Measurements from ENCODE around the gene LIN28B.
"Not testable (repeated sequence)": the region's sequence is repeated elsewhere in the genome, so short reads cannot be mapped to it uniquely, and the experiment has no call there.

The LIN28B gene

DNA sequence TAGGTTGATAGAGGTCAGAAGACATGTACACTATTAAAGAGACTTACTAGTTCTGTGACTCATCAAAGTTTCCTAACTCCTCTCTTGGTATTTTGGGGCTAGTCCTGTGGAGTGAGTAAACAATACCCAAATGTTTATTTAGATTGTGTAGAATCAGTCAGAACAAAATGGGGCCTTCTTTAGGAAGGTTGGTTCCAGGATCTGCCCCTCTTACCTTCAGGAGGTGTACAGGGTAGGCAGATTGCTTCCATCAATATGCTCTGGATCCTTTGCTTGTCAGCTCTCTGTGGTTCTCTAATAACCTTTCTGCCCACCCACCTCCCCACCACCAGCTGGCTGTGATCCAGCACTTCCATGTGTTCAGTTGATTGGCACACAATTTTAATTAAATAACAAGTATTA lies 115.9 kb downstream of the LIN28B start:
- DNase-seq, result no peak

- DNase-seq, result no peak
These were observed 118.3 kb downstream of the LIN28B start for GRCh38 chr6:105075210-105075609.

- not testable (repeated sequence) for DNase-seq
These were observed 119.5 kb downstream of the LIN28B start for GRCh38 chr6:105076418-105076817.

GRCh38 chr6:105077596-105078385 lies 120.9 kb downstream of the LIN28B start:
- no peak for DNase-seq

GRCh38 chr6:105078386-105078708 lies 121.4 kb downstream of the LIN28B start:
- no peak for DNase-seq

DNA sequence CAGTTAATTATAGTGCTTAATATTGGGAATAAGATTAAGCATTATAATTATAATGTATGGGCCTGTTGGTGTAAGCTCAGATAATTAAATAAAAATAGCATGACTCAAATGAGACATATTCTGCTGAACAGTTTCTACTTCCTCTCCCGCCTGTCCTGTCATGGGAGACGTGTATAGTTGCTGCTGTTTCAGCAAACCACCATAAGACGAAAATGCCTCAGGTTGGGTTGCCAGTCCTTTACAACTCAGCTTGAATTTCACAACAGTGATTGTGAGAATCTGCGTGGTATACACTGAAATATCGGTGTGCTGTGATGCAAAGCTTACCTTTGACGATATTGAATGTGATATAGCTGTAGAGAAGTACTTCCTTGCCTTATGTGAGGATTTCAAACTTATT lies 123.4 kb downstream of the LIN28B start:
- DNase-seq, result no peak

DNA sequence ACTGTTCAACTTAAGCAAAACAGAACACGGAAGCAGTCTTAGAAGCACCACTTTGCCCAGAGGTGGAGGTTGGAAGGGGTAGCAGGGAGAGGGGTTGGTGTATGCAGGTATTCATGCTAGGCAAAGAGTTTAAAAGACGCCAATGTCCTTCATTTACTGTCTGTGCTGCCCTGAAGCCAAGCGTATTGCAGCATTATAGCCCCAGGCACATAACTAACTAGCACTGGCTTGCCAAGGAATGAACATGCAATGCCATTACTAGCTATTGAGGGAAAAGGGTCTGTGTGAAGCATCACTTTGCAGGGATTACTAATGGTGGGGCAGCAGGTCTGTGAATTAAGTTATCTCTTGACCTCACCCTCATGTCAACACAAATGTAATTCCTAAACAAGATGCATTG lies 124.8 kb downstream of the LIN28B start:
- DNase-seq, result not testable (repeated sequence)

DNA sequence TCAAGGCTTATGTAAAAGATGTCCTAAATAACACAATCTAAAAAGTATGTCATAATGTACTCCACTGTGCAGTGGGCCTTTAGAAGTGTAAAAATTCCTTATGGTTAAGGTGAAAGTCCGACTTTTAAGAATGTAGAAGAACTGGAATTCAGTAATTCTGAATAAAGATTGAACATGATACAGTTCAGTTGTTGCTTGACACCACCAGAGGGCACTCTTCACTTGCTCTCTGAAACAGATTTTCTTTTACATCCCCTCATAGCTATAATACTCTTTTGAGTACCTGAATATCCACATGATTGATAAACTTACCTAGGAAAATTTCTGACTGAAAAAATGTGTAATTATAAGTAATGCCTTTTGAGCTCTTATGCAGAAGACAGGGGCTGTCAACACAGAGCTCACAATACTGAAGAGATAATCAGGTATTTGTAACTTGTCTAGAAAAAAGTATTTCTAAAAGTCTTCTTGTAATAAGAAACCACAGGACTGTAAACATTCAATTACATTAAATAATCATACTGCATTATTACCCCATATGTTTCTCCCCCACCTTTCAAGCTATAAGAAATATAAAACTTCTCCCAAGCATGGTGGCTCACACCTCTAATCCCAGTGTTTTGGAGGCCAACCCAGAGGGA lies 130.8 kb downstream of the LIN28B start:
- DNase-seq, result peak; percentile 4

DNA sequence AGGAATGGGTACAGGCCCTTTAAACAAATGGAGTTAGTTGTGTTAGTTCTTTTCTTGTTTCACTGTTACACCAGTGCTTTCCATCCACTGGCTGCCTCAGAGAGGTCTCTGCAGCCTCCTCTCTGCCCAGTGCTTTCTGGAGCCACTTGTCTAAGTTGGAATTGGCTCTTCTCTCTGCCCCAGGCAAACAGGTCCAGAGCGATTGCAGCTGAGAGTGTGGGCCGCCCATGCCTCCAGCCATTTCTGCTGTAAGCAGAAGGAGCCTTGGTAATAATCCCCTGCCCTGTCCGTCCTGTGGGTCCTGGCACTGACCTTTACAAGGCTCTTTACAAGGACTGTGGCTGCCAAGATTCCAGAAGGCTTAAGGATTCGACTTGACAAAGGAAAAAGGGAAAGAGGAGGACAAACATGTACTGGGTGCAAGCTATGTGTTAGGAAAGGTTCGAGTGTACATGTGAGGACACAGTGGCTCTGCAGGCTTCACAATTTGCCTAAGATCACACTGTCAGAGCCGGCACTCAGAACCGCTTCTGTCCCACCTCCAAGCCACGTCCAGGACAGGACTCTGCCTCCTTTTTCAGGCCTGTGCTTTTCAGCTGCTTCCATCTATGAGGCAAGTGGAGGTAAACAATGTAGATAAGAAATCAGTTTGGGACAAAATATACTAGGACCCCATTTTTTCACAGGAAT lies 134.4 kb downstream of the LIN28B start:
- DNase-seq, result no peak

DNA sequence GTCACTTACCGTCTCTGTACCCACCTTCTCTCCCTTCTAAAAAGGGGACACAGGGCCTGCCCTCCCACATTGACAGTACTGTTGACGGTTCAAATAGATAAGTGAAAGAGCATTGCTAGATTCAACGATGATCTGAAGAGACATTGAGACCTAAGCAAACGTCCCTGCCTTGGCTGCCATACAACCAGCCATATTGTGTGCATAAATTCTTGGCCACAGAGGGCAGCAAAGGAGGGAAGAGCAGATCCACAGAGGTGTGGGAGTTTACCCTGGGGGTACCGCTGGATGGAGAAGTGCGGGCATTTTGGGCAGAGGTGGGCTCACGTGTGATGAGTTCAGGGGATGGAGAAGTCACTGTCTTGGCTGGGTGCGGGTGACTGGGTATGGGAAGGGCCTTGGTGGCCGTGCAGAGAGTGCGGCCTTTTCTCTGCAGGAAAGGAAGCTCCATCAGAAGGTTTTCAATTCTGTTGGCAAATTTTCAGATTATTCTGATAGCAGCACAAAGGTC lies 137.3 kb downstream of the LIN28B start:
- DNase-seq, result no peak

GRCh38 chr6:105095139-105095538 lies 138.2 kb downstream of the LIN28B start:
- no peak for DNase-seq

DNA sequence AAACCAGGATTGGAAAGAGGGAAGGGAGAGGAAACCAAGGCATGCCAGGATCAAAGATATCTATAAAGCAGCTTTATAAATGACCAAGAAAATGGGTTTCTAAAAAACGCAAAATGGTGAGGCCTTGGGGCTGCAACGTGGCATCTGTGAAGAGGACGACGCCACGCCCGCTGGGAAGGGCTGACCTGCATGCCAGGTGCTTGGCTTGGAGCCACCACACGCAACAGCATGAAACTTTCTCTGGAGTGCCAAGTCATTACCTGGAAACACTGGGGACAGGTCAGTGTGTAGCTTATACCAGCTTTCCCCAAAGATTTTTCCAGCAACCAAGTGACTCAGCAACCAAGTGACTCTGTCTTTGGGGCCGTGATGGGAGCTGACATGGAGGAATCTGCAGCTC lies 140.4 kb downstream of the LIN28B start:
- no peak for DNase-seq

DNA sequence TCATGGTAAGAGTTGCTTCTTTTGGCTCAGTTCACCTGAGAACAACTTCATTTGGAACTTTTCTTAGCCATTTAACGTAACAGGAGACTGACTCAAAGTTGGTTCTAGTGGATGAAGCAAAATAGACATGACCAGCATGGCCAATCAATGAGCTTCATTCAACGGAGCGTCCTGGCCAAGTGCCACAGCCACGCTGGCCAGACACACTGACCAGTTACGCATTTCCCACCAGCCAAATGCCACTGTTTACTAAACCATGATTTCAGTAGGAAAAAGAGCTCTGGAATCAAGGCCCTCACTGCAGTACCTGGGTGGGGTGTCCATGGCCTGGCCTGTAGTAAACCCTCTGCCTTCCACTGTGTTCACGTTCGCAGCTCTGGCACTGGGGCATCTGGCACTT lies 142.5 kb downstream of the LIN28B start:
- DNase-seq, result no peak

DNA sequence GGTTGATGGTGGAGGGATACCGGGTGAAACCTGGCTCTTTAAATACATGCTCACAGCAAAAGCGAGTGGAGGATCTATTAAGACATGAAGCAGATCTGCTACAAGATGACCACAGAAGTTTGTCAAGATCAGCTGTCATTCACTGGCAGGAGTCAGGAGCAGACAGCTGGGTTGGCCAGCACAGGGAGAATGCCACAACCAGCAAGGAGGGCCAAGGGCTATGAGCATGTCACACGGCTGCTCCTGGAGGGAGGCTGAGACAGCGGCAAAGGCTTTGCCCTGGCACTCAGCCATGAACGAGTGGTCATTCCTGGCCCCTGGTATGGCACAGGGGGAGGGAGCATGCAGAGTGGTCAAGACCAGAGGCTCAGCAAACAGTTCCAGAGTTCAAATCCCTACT lies 145.3 kb downstream of the LIN28B start:
- no peak for DNase-seq

- no peak for DNase-seq
These were observed 148.2 kb downstream of the LIN28B start for GRCh38 chr6:105105094-105105493.

- no peak for DNase-seq
These were observed 149.4 kb downstream of the LIN28B start for GRCh38 chr6:105106260-105106659.

GRCh38 chr6:105107207-105107606 lies 150.3 kb downstream of the LIN28B start:
- DNase-seq, result no peak

- no peak for DNase-seq
These were observed 151.8 kb downstream of the LIN28B start for GRCh38 chr6:105108631-105109262.

GRCh38 chr6:105109955-105110895 lies 153.3 kb downstream of the LIN28B start:
- no peak for DNase-seq

GRCh38 chr6:105111105-105111504 lies 154.2 kb downstream of the LIN28B start:
- DNase-seq, result no peak

DNA sequence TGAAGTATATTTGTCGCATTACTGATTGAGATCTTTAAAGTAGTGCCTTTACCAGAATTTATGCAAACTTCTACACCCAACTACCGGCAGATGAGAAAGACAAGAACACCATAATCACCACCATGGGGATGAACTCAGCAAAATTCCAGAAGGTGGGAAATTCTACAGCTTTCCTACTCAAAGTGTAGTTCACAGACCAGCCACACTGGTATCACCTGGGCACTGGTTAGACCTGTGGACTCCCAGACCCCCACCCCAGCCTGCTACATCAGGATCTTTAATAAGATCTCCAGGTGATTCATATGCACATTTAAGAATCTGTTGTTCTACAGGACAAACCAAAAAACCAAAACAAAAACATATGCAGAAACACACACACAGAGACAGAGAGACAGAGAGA lies 155.0 kb downstream of the LIN28B start:
- no peak for DNase-seq

DNA sequence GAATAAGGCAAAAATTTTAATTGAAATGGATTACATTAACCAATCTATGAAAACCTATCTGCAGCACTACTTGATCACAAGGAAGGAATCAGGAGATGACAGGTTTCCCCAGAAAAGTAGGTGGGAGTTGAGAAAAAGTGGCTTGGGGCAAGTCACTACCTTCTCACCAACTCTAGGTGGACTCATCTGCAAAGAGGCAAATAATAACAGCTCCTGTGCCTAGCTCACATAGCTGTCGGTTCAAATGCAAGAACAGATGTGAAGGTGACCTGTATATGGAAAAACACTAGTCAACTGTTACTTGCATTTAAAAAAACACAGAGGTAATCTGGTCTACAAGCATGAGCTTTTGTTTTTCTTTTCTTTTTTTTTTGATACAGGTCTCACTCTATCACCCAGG lies 155.7 kb downstream of the LIN28B start:
- no peak for DNase-seq
